HTR-8/SVneo (cell line): ENCODE data around the gene RSU1.

Source experiments
- DNase-seq: peaks from one replicate; pipeline ENCODE4 v3.0.0; 2011; ENCODE audit warnings: low spot score, mixed read lengths; ENCODE audit not compliant: insufficient read length
- FAIRE-seq: peaks from 2 replicates; lab custom pipeline; 2011; peaks lifted over from hg19 to GRCh38; lab: Jason Lieb, UNC

RSU1 gene

GRCh38 chr10:16632996-16633395 is 184.2 kb downstream of the RSU1 start:
- FAIRE-seq (no peak), DNase-seq (no peak)

DNA sequence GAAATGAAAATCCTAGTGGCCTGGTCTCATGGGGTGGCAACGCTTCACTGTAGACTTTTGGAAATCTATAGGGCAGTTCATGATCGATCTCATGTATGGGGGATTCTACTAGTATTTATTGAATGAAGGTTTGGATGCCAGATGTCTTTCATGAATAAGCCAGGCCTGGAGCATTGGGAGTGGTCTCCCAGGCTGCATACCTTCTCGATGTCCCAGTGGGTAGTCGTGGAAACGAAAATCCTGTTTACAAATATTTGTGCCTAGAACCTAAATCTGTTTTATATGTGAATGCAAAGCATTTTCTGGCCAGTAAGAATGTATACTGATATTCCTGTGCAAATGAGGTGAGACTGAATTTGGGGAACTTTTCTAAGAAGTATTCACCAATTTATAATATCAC is 190.5 kb downstream of the RSU1 start:
- FAIRE-seq (no peak), DNase-seq (no peak)

GRCh38 chr10:16612981-16613355 is 204.3 kb downstream of the RSU1 start:
- no peak for DNase-seq
- FAIRE-seq, result no peak

- FAIRE-seq, result no peak
- peak; percentile 17 for DNase-seq
These were observed 204.9 kb downstream of the RSU1 start for GRCh38 chr10:16612115-16612980.

DNA sequence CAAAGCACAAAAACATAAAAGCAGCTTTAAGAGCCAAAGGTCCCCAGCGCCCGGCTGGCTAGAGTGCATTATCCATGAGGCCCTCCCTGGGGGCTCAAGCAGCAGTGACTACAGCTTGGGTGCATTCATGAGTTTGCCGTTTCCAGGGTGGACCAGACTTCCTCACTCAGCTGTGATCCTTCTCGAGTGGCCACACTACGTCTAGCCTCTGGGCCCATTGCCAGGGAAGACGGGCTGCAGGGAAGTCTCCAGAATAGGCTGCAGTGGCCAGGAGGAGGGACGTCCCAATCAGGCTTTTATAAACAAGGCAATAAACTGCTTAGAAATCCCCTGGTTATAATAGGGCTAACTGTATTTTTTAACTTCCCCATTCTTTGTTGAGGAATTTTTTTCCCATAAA is 206.2 kb downstream of the RSU1 start:
- FAIRE-seq (no peak), DNase-seq (no peak)

GRCh38 chr10:16609211-16609610 is 208.0 kb downstream of the RSU1 start:
- DNase-seq, result no peak
- FAIRE-seq, result peak; percentile 28

GRCh38 chr10:16606923-16607322 is 210.3 kb downstream of the RSU1 start:
- DNase-seq, result no peak
- FAIRE-seq, result no peak

- no peak for FAIRE-seq
- DNase-seq, result no peak
These were observed 210.8 kb downstream of the RSU1 start for GRCh38 chr10:16606421-16606820.

DNA sequence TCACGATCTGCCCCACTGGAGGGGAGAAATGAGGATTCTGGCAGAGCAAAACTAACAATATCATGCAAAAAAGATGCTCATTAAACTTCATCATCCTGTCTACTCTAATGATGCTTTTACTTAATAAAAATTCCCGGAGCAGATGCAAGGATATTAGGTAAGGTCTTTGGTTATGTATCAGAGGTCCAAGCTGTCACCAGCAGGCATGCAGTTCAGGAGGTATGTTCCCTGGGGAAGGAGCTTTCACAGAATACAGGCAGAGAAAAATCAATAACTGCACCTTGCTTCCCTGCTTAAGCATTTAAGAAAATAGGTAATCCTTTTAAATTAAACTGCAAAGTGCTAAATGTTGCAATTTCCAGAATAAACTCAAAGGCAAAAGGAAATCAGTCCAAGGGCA is 213.9 kb downstream of the RSU1 start:
- FAIRE-seq, result no peak
- no peak for DNase-seq

GRCh38 chr10:16602104-16602775 is 215.0 kb downstream of the RSU1 start:
- FAIRE-seq (no peak), DNase-seq (no peak)

GRCh38 chr10:16599662-16600061 is 217.6 kb downstream of the RSU1 start:
- no peak for DNase-seq
- no peak for FAIRE-seq

GRCh38 chr10:16597656-16598055 is 219.6 kb downstream of the RSU1 start:
- FAIRE-seq, result no peak

GRCh38 chr10:16592378-16592777 is 224.8 kb downstream of the RSU1 start:
- no peak for DNase-seq
- no peak for FAIRE-seq

More at GRCh38 chr10:16597656-16598055, 219.6 kb downstream of the RSU1 start:
- peak; percentile 8 for DNase-seq

- no peak for DNase-seq
- FAIRE-seq, result no peak
These were observed 230.7 kb downstream of the RSU1 start for GRCh38 chr10:16586358-16587138.

GRCh38 chr10:16585103-16585502 is 232.1 kb downstream of the RSU1 start:
- FAIRE-seq (no peak), DNase-seq (no peak)

GRCh38 chr10:16583382-16583781 is 233.8 kb downstream of the RSU1 start:
- DNase-seq, result no peak
- FAIRE-seq, result no peak

- FAIRE-seq (no peak), DNase-seq (no peak)
These were observed 236.0 kb downstream of the RSU1 start for GRCh38 chr10:16581202-16581601.

DNA sequence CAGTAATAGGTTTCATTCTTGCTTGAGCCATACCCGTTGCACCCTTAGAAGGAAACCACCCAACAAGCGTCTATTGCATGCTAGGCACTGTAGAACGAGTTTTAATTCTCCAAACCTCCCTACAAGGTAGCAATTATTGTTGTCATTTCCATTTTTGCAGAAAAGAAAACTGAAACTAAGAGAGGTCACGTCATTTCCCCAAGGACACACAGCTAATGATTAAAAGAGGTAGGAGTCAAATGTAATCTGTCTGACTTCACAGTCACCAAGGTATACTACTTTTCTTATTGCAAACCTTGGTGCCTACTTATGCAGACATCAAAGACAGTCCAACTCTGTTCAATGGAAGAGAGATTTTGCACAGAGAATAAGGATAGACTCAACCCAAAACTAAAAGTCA is 246.5 kb downstream of the RSU1 start:
- FAIRE-seq (no peak), DNase-seq (no peak)

- DNase-seq (no peak), FAIRE-seq (no peak)
These were observed 250.9 kb downstream of the RSU1 start for GRCh38 chr10:16566202-16566805.

DNA sequence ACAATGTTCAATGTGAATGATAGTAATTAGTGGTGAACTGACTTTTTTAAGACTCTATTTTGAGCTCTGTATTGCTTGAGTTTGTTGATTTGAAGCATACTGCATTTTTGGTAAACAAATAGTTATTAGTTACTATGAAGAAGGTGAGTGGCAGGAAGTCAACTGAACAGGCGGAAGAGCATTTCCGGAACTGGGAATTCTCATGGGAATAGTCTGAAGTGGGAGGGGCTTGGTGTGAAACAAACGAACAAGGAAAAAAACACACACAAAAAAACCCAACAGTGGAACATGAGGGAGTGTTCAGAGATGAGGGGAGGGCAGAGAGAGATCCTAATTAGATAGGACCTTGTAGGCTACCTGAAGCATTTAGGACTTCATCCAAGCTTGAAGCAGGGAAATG is 251.6 kb downstream of the RSU1 start:
- no peak for FAIRE-seq
- DNase-seq, result no peak
